ENCODE data around the gene IDS.

DNA sequence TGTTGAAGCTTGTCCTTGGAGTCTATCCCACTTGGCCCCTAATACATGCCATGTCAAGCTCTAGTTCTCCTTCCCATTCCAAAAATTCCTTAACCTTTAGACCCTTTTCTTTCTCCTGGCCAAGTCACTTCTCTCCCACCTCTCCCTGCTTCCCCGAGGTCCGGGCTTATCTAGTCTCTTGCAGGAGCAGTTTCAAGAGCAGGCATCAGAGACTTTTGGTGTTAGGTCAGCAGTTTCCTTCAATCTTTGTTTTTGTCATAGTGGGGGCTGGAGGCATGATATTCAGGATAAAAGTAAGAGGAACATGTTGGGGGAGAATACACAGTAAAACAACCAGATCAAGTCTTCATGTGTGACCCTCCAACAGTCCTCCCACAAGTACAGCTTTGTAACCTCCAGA lies 11.5 kb upstream of the IDS start:
- TF ChIP-seq, protein P1, sequence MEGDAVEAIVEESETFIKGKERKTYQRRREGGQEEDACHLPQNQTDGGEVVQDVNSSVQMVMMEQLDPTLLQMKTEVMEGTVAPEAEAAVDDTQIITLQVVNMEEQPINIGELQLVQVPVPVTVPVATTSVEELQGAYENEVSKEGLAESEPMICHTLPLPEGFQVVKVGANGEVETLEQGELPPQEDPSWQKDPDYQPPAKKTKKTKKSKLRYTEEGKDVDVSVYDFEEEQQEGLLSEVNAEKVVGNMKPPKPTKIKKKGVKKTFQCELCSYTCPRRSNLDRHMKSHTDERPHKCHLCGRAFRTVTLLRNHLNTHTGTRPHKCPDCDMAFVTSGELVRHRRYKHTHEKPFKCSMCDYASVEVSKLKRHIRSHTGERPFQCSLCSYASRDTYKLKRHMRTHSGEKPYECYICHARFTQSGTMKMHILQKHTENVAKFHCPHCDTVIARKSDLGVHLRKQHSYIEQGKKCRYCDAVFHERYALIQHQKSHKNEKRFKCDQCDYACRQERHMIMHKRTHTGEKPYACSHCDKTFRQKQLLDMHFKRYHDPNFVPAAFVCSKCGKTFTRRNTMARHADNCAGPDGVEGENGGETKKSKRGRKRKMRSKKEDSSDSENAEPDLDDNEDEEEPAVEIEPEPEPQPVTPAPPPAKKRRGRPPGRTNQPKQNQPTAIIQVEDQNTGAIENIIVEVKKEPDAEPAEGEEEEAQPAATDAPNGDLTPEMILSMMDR (IDR thresholded peaks at IDR 0.05; ENCODE audit: low read length), result no peak
- TF ChIP-seq EZH2 (optimal IDR thresholded peaks at IDR 0.05; ENCODE audit: low read depth, low read length) (no peak), EZH2phosphoT487 (IDR thresholded peaks at IDR 0.05; ENCODE audit: low read length) (no peak)
